Measurements from ENCODE around the gene UPK1A. TPM values are rescaled to one million over a fixed set of nuclear protein-coding genes. Genes with fewer than 3 reads are reported as not detected.

Gene UPK1A
- total RNA-seq, 8 experiments from 2014 or later = 0.38 TPM; not detected in 7

GRCh38 chr19:35727053-35727955 is 61.0 kb downstream of the UPK1A start:
- Histone ChIP-seq H3K27ac (no peak overlapping the region), H3K4me1 (replicated peaks in 1 of 2) (no peaks in the 10 kb centered on the region), H3K4me3 (no peak overlapping the region)
- peak in 2 of 8 experiments; percentile 9 to 14 for ATAC-seq (replicated peaks in 6 of 8)
- WGBS, 10 experiments = 82 to 100% (median 93%) methylated on average over 1 to 12 of the region's 25 CpGs; no CpG with 5 or more reads in 5 of the 10 experiments
- in situ Hi-C loops (cut with MboI; ENCODE audit: low pct_unique_long_range_greater_than_20kb in 2 of 9, low sequenced_read_pairs in 9 of 9, unreplicated experiment in 9 of 9) = no loop called here

Other genes starting within 250 kb of the UPK1A start
- under 1 TPM in 4 of 8 experiments, not detected in 4; 0.13 to 0.52 (median 0.14) TPM for gene FFAR2, start 218.3 kb upstream of the UPK1A start, total RNA-seq
- gene KRTDAP, start 176.1 kb upstream of the UPK1A start, total RNA-seq = not detected
- 10 to 100 TPM in 2 of 8 experiments, 1 to 10 TPM in 3, under 1 TPM in 2, not detected in 1; 0.14 to 49.2 (median 3.1) TPM for gene DMKN, start 152.9 kb upstream of the UPK1A start, total RNA-seq
- gene SBSN, start 138.2 kb upstream of the UPK1A start, total RNA-seq = 1 to 10 TPM in 2 of 8 experiments, under 1 TPM in 6; 0.11 to 3.5 (median 0.41) TPM
- not detected for gene GAPDHS, start 133.1 kb upstream of the UPK1A start, total RNA-seq
- 100 to 1,000 TPM in 2 of 8 experiments, 10 to 100 TPM in 6; 70.4 to 130 (median 89.3) TPM for gene TMEM147, start 120.9 kb upstream of the UPK1A start, total RNA-seq
- under 1 TPM in 5 of 8 experiments, not detected in 3; 0.05 to 0.25 (median 0.11) TPM for gene ATP4A, start 102.9 kb upstream of the UPK1A start, total RNA-seq
- gene PMIS2, start 80.3 kb upstream of the UPK1A start, total RNA-seq = under 1 TPM in 1 of 8 experiments, not detected in 7; 0.66 TPM
- gene HAUS5, start 53.8 kb upstream of the UPK1A start, total RNA-seq = 10 to 100 TPM in 3 of 8 experiments, 1 to 10 TPM in 5; 2.7 to 14.3 (median 9.4) TPM
- 10 to 100 TPM; 33.4 to 71.7 (median 51.1) TPM for gene RBM42, start 37.5 kb upstream of the UPK1A start, total RNA-seq
- 1 to 10 TPM in 5 of 8 experiments, under 1 TPM in 3; 0.50 to 3.2 (median 1.4) TPM for gene ETV2, start 24.8 kb upstream of the UPK1A start, total RNA-seq
- gene COX6B1, start 18.2 kb upstream of the UPK1A start, total RNA-seq = 100 to 1,000 TPM; 721 to 998 (median 791) TPM
- 10 to 100 TPM in 1 of 8 experiments, 1 to 10 TPM in 4, under 1 TPM in 3; 0.43 to 34.3 (median 2.2) TPM for gene ZBTB32, start 38.0 kb downstream of the UPK1A start, total RNA-seq
- gene KMT2B, start 51.5 kb downstream of the UPK1A start, total RNA-seq = 10 to 100 TPM in 4 of 8 experiments, 1 to 10 TPM in 4; 6.1 to 28.4 (median 11.0) TPM
- 1 to 10 TPM; 1.8 to 6.4 (median 4.3) TPM for gene IGFLR1, start 75.9 kb downstream of the UPK1A start, total RNA-seq
- gene U2AF1L4, start 78.9 kb downstream of the UPK1A start, total RNA-seq = 10 to 100 TPM; 14.0 to 33.1 (median 18.9) TPM
- 100 to 1,000 TPM in 2 of 8 experiments, 10 to 100 TPM in 6; 56.4 to 142 (median 84.7) TPM for gene PSENEN, start 79.1 kb downstream of the UPK1A start, total RNA-seq
- 10 to 100 TPM; 12.6 to 32.0 (median 19.9) TPM for gene LIN37, start 82.1 kb downstream of the UPK1A start, total RNA-seq
- gene HSPB6, start 90.5 kb downstream of the UPK1A start, total RNA-seq = 1 to 10 TPM in 2 of 8 experiments, under 1 TPM in 6; 0.14 to 1.8 (median 0.68) TPM
- gene PROSER3, start 91.7 kb downstream of the UPK1A start, total RNA-seq = 10 to 100 TPM in 5 of 8 experiments, 1 to 10 TPM in 3; 3.1 to 19.9 (median 12.7) TPM
- gene ARHGAP33, start 109.0 kb downstream of the UPK1A start, total RNA-seq = 10 to 100 TPM in 5 of 8 experiments, 1 to 10 TPM in 2, under 1 TPM in 1; 0.51 to 33.1 (median 16.1) TPM
- under 1 TPM in 1 of 8 experiments, not detected in 7; 0.52 TPM for gene PRODH2, start 146.3 kb downstream of the UPK1A start, total RNA-seq
- under 1 TPM in 6 of 8 experiments, not detected in 2; 0.05 to 0.85 (median 0.37) TPM for gene NPHS1, start 186.0 kb downstream of the UPK1A start, total RNA-seq
- 1 to 10 TPM in 5 of 8 experiments, under 1 TPM in 3; 0.10 to 6.2 (median 1.3) TPM for gene KIRREL2, start 190.4 kb downstream of the UPK1A start, total RNA-seq
- 100 to 1,000 TPM in 5 of 8 experiments, 10 to 100 TPM in 1, 1 to 10 TPM in 2; 4.6 to 397 (median 337) TPM for gene APLP1, start 202.1 kb downstream of the UPK1A start, total RNA-seq
- 10 to 100 TPM in 1 of 8 experiments, 1 to 10 TPM in 7; 1.6 to 10.1 (median 3.7) TPM for gene NFKBID, start 234.0 kb downstream of the UPK1A start, total RNA-seq
- gene HCST, start 236.0 kb downstream of the UPK1A start, total RNA-seq = 1 to 10 TPM in 2 of 8 experiments, under 1 TPM in 3, not detected in 3; 0.33 to 3.8 (median 0.62) TPM
- under 1 TPM in 1 of 8 experiments, not detected in 7; 0.76 TPM for gene TYROBP, start 241.8 kb downstream of the UPK1A start, total RNA-seq